ENCODE data around the gene ACOT8.

GRCh38 chr20:45897692-45898091 is 40.5 kb upstream of the ACOT8 start:
- TF ChIP-seq CTCF (IDR thresholded peaks at IDR 0.05): no peak
- TF ChIP-seq POLR2A (IDR thresholded peaks at IDR 0.05): no peak

Measured in lower leg skin (tissue), 3 donors.